Osteoblast (primary cell): Measurements from ENCODE around the gene KRT78. TPM values are rescaled to one million over a fixed set of nuclear protein-coding genes. Genes with fewer than 3 reads are reported as not detected.

Experiments used
- DNase-seq: peaks from one replicate; pipeline ENCODE4 v3.0.0; 2011; ENCODE audit warnings: low spot score, mixed read lengths; ENCODE audit not compliant: insufficient read length; ENCODE audit errors: missing footprints
- H2AFZ ChIP-seq: 2 replicates; pipeline ENCODE4 v1.6.0; 2011; ENCODE audit warnings: mild to moderate bottlenecking, low read length
- H3K27ac ChIP-seq: 2 replicates; pipeline ENCODE4 v1.5.1; 2011; ENCODE audit warnings: mild to moderate bottlenecking, low read depth, low read length, moderate library complexity
- H3K27me3 ChIP-seq: 2 replicates; pipeline ENCODE4 v1.6.0; 2012; ENCODE audit warnings: mild to moderate bottlenecking, control low read depth, inconsistent platforms, low read length, moderate library complexity; ENCODE audit not compliant: insufficient read depth
- H3K36me3 ChIP-seq: 2 replicates; pipeline ENCODE4 v1.5.1; 2011; ENCODE audit warnings: mild to moderate bottlenecking, low read length, control low read depth, moderate library complexity; ENCODE audit not compliant: insufficient read depth
- H3K4me1 ChIP-seq: 2 replicates; pipeline ENCODE4 v1.5.1; 2011; ENCODE audit warnings: mild to moderate bottlenecking, low read length, control low read depth, moderate library complexity; ENCODE audit not compliant: insufficient read depth
- H3K4me2 ChIP-seq: 2 replicates; pipeline ENCODE4 v1.6.0; 2011; ENCODE audit warnings: mild to moderate bottlenecking, low read length; ENCODE audit not compliant: insufficient read depth
- H3K4me3 ChIP-seq: fragments of 200-600 bp; sonication (generic); 3 replicates; pipeline ENCODE4 v1.5.1; 2012; ENCODE audit warnings: mild to moderate bottlenecking, low read length, inconsistent platforms; ENCODE audit not compliant: insufficient read depth
- H3K79me2 ChIP-seq: 2 replicates; pipeline ENCODE4 v1.6.0; 2012; ENCODE audit warnings: mild to moderate bottlenecking, low read length, control low read depth, inconsistent platforms; ENCODE audit not compliant: insufficient read depth
- H3K9me3 ChIP-seq: 2 replicates; pipeline ENCODE4 v1.5.1; 2011; ENCODE audit warnings: low read depth, low read length, control low read depth
- H4K20me1 ChIP-seq: 2 replicates; pipeline ENCODE4 v1.6.0; 2012; ENCODE audit warnings: mild to moderate bottlenecking, low read length, control low read depth; ENCODE audit not compliant: insufficient read depth
- CTCF ChIP-seq: IDR thresholded peaks from 2 replicates; pipeline ENCODE4 v1.5.1; 2011; ENCODE audit warnings: mild to moderate bottlenecking, low read depth, low read length, moderate library complexity; ENCODE audit errors: extremely low read depth
- total RNA-seq: library from RNA; depleted of rRNA; stranded (reverse); fragments of >200 nt; gene quantifications from 2 replicates; pipeline ENCODE4 v1.2.3, GENCODE V29; 2012

KRT78 gene
- total RNA-seq, 1 donor, result not detected

GRCh38 chr12:52870361-52871290, 21.8 kb upstream of the KRT78 start:
- peak overlapping the region; percentile 76 for H3K27ac ChIP-seq

GRCh38 chr12:52867642-52868041, 18.8 kb upstream of the KRT78 start:
- H3K27me3 ChIP-seq, result no peaks in the 10 kb centered on the region
- H3K4me2 ChIP-seq, result no peak overlapping the region
- no peaks in the 10 kb centered on the region for H3K9me3 ChIP-seq
- no peak for DNase-seq
- H4K20me1 ChIP-seq, result no peaks in the 10 kb centered on the region
- H3K4me3 ChIP-seq, result no peak overlapping the region
- peaks cover 21% of the 10 kb centered on the region for H3K4me1 ChIP-seq
- no peaks in the 10 kb centered on the region for H3K79me2 ChIP-seq
- no peak overlapping the region for H2AFZ ChIP-seq
- H3K36me3 ChIP-seq, result no peaks in the 10 kb centered on the region
- H3K27ac ChIP-seq, result no peak overlapping the region
- TF ChIP-seq CTCF, result no peak

More at GRCh38 chr12:52870361-52871290, 21.8 kb upstream of the KRT78 start:
- H3K27me3 ChIP-seq, result no peaks in the 10 kb centered on the region
- no peaks in the 10 kb centered on the region for H3K79me2 ChIP-seq
- no peaks in the 10 kb centered on the region for H4K20me1 ChIP-seq
- no peaks in the 10 kb centered on the region for H3K9me3 ChIP-seq
- H3K4me1 ChIP-seq, result peaks cover 37% of the 10 kb centered on the region
- DNase-seq, result peak; percentile 92
- H3K4me3 ChIP-seq, result peak overlapping the region; percentile 8
- peak overlapping the region; percentile 35 for H3K4me2 ChIP-seq
- TF ChIP-seq CTCF, result peak; percentile 78
- H3K36me3 ChIP-seq, result no peaks in the 10 kb centered on the region
- peak overlapping the region; percentile 64 for H2AFZ ChIP-seq

- H4K20me1 ChIP-seq, result no peaks in the 10 kb centered on the region
- no peaks in the 10 kb centered on the region for H3K79me2 ChIP-seq
- H2AFZ ChIP-seq, result no peak overlapping the region
- H3K4me1 ChIP-seq, result peaks cover 21% of the 10 kb centered on the region
- no peaks in the 10 kb centered on the region for H3K9me3 ChIP-seq
- DNase-seq, result no peak
- H3K4me2 ChIP-seq, result no peak overlapping the region
- no peaks in the 10 kb centered on the region for H3K36me3 ChIP-seq
- H3K27ac ChIP-seq, result no peak overlapping the region
- H3K27me3 ChIP-seq, result no peaks in the 10 kb centered on the region
- no peak for TF ChIP-seq CTCF
- no peak overlapping the region for H3K4me3 ChIP-seq
Observed at GRCh38 chr12:52867152-52867551, 18.4 kb upstream of the KRT78 start.

GRCh38 chr12:52865090-52865944, 16.5 kb upstream of the KRT78 start:
- peak; percentile 97 for DNase-seq
- H3K4me1 ChIP-seq, result peaks cover 3% of the 10 kb centered on the region
- no peak overlapping the region for H3K27ac ChIP-seq
- no peaks in the 10 kb centered on the region for H3K79me2 ChIP-seq
- H4K20me1 ChIP-seq, result no peaks in the 10 kb centered on the region
- H3K36me3 ChIP-seq, result no peaks in the 10 kb centered on the region
- no peak overlapping the region for H3K4me3 ChIP-seq
- H2AFZ ChIP-seq, result no peak overlapping the region
- peak; percentile 91 for TF ChIP-seq CTCF
- no peak overlapping the region for H3K4me2 ChIP-seq
- no peaks in the 10 kb centered on the region for H3K27me3 ChIP-seq
- H3K9me3 ChIP-seq, result no peaks in the 10 kb centered on the region
